Measurements from ENCODE around the gene ALOX5AP. TPM values are rescaled to one million over a fixed set of nuclear protein-coding genes. Genes with fewer than 3 reads are reported as not detected.

Gene ALOX5AP
- polyA plus RNA-seq, 2 of the 4 experiments (the other 2 are of a cell fraction), result 2.3 to 2.8 TPM

DNA sequence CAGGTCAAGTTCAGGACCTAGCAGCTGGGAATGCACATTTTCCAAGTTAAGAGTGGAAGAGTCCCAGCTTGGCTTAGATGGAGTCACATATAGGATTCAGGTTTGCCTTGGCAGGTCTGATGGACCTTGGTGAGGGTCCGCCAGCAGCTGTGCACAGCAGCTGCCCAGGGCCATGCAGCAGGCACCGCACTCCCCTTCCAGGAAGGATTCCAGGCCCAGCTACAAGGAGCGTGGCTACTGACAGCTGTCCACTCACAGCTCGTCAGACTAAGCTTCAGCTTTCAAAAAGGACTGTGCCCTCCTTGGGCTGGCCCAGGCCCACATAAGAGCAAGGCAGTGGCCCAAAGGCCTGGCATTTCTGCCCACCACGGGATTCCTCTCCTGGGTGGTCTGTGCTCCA is 68.4 kb downstream of the ALOX5AP start:
- FAIRE-seq (no peak), ATAC-seq (no peak), DNase-seq (ENCODE audit: low read depth in 1 of 2, low spot score in 1 of 2) (no peak)
- ChIA-PET POLR2A (interaction anchor here (1.7 kb wide), 1 partner anchor 187 kb away, joined by 5 read pairs; no protein-coding TSS in a partner anchor), CTCF (interaction anchor here (0.7 to 5.0 kb wide), 16 partner anchors 10 to 670 kb away, joined by 3 to 40 read pairs (median 5); no protein-coding TSS in a partner anchor)
- Histone ChIP-seq H3K4me1 (peaks cover 8% of the 10 kb centered on the region; the same call in 1 of the 3 replicates), H3K4me2 (no peak overlapping the region), H3K4me3 (no peak overlapping the region), H3K27ac (peak overlapping the region in 1 of 2 experiments; percentile 62; a peak in 2 of 6 replicates), H3K9me3 (no peaks in the 10 kb centered on the region)
- TF ChIP-seq RNF2 (IDR thresholded peaks at IDR 0.05; ENCODE audit: borderline replicate concordance, low read depth), result no peak
- TF ChIP-seq RFX5 (IDR thresholded peaks at IDR 0.05), result no peak
- no peak for TF ChIP-seq EP300 (IDR thresholded peaks at IDR 0.05)
- TF ChIP-seq HOXB5 (CRISPR knock-in tag; IDR thresholded peaks at IDR 0.05), result no peak
- TF ChIP-seq RCOR1 (IDR thresholded peaks at IDR 0.05; ENCODE audit: low read depth, low read length), result no peak
- TF ChIP-seq BHLHE40 (IDR thresholded peaks at IDR 0.05; ENCODE audit: low read depth, low read length), result no peak
- no peak for TF ChIP-seq RARB (CRISPR knock-in tag; IDR thresholded peaks at IDR 0.05)
- no peak for TF ChIP-seq ZFP36 (IDR thresholded peaks at IDR 0.05; ENCODE audit: borderline replicate concordance, partially characterized antibody)
- no peak for TF ChIP-seq HDAC2 (IDR thresholded peaks at IDR 0.05)
- no peak for TF ChIP-seq TP53 (CRISPR knock-in tag; IDR thresholded peaks at IDR 0.05)
- TF ChIP-seq CEBPB (IDR thresholded peaks at IDR 0.05), result no peak
- no peak for TF ChIP-seq JUNB (IDR thresholded peaks at IDR 0.05)
- no peak for TF ChIP-seq FOXS1 (CRISPR knock-in tag; IDR thresholded peaks at IDR 0.05)
- TF ChIP-seq FOSL2 (IDR thresholded peaks at IDR 0.05), result no peak
- TF ChIP-seq FOSL2 (CRISPR knock-in tag; IDR thresholded peaks at IDR 0.05), result no peak
- no peak for TF ChIP-seq MAFK (IDR thresholded peaks at IDR 0.05; ENCODE audit: partially characterized antibody)
- no peak for TF ChIP-seq NR3C1 (IDR thresholded peaks at IDR 0.05)
- no peak for TF ChIP-seq ZSCAN20 (CRISPR knock-in tag; IDR thresholded peaks at IDR 0.05)
- no peak for TF ChIP-seq CHD4 (IDR thresholded peaks at IDR 0.05; ENCODE audit: borderline replicate concordance)
- WGBS (ENCODE audit: missing lambda C conversion rate), result 66% methylated on average over 3 of the region's 5 CpGs

DNA sequence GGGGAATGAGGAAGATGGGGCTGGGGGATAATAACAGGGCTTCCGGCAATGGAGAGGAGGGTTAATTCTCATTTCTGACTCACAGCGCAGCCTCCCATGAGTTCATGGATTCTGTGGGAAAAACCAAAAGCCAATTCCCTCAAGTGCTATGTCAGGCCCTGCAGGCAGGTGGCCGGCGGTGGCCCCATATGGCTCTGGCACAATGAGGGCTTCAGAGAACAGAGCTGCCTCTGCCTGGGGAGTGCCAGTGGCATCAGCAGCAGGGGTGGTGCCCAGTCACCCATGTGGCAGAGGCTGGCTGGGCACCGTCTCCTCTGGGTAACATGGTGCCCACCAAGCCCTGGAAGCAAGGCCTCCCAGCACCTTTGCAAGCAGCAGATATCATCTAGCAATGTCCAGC is 69.1 kb downstream of the ALOX5AP start:
- Histone ChIP-seq H3K4me1 (peaks cover 8% of the 10 kb centered on the region; the same call in 1 of the 3 replicates), H3K9me3 (no peaks in the 10 kb centered on the region), H3K27ac (no peak overlapping the region), H3K4me2 (no peak overlapping the region), H3K4me3 (no peak overlapping the region)
- CTCF ChIA-PET, result interaction anchor here (0.7 to 5.0 kb wide), 11 partner anchors 12 to 240 kb away, joined by 3 to 40 read pairs (median 3); no protein-coding TSS in a partner anchor
- DNase-seq (ENCODE audit: low read depth in 1 of 2, low spot score in 1 of 2) (no peak), FAIRE-seq (no peak), ATAC-seq (peak; percentile 34 to 45; a peak in 3 of 6 replicates)
- WGBS (ENCODE audit: missing lambda C conversion rate), result 84% methylated on average over 4 of the region's 5 CpGs
- POLR2A ChIA-PET, result interaction anchor here (1.7 kb wide), 1 partner anchor 188 kb away, joined by 5 read pairs; no protein-coding TSS in a partner anchor
- TF ChIP-seq, protein P1, sequence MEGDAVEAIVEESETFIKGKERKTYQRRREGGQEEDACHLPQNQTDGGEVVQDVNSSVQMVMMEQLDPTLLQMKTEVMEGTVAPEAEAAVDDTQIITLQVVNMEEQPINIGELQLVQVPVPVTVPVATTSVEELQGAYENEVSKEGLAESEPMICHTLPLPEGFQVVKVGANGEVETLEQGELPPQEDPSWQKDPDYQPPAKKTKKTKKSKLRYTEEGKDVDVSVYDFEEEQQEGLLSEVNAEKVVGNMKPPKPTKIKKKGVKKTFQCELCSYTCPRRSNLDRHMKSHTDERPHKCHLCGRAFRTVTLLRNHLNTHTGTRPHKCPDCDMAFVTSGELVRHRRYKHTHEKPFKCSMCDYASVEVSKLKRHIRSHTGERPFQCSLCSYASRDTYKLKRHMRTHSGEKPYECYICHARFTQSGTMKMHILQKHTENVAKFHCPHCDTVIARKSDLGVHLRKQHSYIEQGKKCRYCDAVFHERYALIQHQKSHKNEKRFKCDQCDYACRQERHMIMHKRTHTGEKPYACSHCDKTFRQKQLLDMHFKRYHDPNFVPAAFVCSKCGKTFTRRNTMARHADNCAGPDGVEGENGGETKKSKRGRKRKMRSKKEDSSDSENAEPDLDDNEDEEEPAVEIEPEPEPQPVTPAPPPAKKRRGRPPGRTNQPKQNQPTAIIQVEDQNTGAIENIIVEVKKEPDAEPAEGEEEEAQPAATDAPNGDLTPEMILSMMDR (IDR thresholded peaks at IDR 0.05), result no peak
- TF ChIP-seq, protein P2, sequence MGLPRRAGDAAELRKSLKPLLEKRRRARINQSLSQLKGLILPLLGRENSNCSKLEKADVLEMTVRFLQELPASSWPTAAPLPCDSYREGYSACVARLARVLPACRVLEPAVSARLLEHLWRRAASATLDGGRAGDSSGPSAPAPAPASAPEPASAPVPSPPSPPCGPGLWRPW (IDR thresholded peaks at IDR 0.05), result no peak
- TF ChIP-seq KDM1A (IDR thresholded peaks at IDR 0.05; ENCODE audit: low read depth), result no peak
- TF ChIP-seq MAFK (IDR thresholded peaks at IDR 0.05; ENCODE audit: partially characterized antibody), result no peak
- no peak for TF ChIP-seq HDAC2 (IDR thresholded peaks at IDR 0.05)
- TF ChIP-seq, protein P3, sequence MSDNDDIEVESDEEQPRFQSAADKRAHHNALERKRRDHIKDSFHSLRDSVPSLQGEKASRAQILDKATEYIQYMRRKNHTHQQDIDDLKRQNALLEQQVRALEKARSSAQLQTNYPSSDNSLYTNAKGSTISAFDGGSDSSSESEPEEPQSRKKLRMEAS (IDR thresholded peaks at IDR 0.05), result no peak
- no peak for TF ChIP-seq CHD2 (IDR thresholded peaks at IDR 0.05; ENCODE audit: low read length, partially characterized antibody)
- TF ChIP-seq POLR2AphosphoS2 (conservative IDR thresholded peaks at IDR 0.05; ENCODE audit: low read length), result no peak
- TF ChIP-seq MAZ (IDR thresholded peaks at IDR 0.05; ENCODE audit: borderline replicate concordance, low read depth, low read length), result no peak
- TF ChIP-seq ESRRA (IDR thresholded peaks at IDR 0.05; ENCODE audit: borderline replicate concordance, low read length), result no peak

Data from A549 (cell line).